Lower lobe of right lung (tissue), 2 donors: ENCODE data around the gene GTPBP3. TPM values are rescaled to one million over a fixed set of nuclear protein-coding genes. Genes with fewer than 3 reads are reported as not detected.
A peak's percentile ranks its signal among the peaks of the same experiment; 100 is the strongest.

ENCODE experiments used
- ATAC-seq, 2 donors: fragments of 200-7000 bp; cut with Tn5 transposase; one replicate each; pipeline ENCODE4 v1.9.1; 2020 to 2022; ENCODE audit warnings: mild to moderate bottlenecking in 2 of 2, moderate library complexity in 2 of 2
- DNase-seq: peaks from one replicate; pipeline ENCODE4 v3.0.0-alpha.2; 2020
- H3K27ac ChIP-seq: fragments of 200-600 bp; one replicate; pipeline ENCODE4 v1.8.0; 2022
- H3K27me3 ChIP-seq: fragments of 200-600 bp; one replicate; pipeline ENCODE4 v1.8.0; 2022; ENCODE audit warnings: low read depth
- H3K36me3 ChIP-seq: fragments of 200-600 bp; one replicate; pipeline ENCODE4 v1.8.0; 2022; ENCODE audit warnings: mild to moderate bottlenecking
- H3K4me1 ChIP-seq: fragments of 200-600 bp; one replicate; pipeline ENCODE4 v1.8.0; 2022
- H3K4me3 ChIP-seq: fragments of 200-600 bp; one replicate; pipeline ENCODE4 v1.8.0; 2022; ENCODE audit warnings: mild to moderate bottlenecking
- H3K9me3 ChIP-seq: fragments of 200-600 bp; one replicate; pipeline ENCODE4 v1.8.0; 2022
- CTCF ChIP-seq: fragments of 200-600 bp; IDR thresholded peaks from one replicate; pipeline ENCODE4 v1.8.0; 2022; ENCODE audit warnings: antibody characterized with exemption, mild to moderate bottlenecking
- intact Hi-C: fragments of 100-400 bp; cut with DNase I; formaldehyde crosslinking; loops from one replicate; pipeline ENCODE4 v1.11.0; 2022
- total RNA-seq: library from RNA; stranded (reverse); fragmentation: NEBNext Ultra II Directional; extraction: Animal tissue kit (Norgen Biotek cat#: 25700); gene quantifications from one replicate; pipeline ENCODE4 v1.2.1, GENCODE V29; 2021
- donor health status: DM: no; HTN: yes; CAD: no; lungs with severe emphysema.

Gene GTPBP3
- total RNA-seq, 1 donor from 2014 or later, result 21.0 TPM

GRCh38 chr19:17311455-17312188, 25.7 kb upstream of the GTPBP3 start:
- no peak overlapping the region for H3K27ac ChIP-seq

GRCh38 chr19:17312189-17313113, 24.9 kb upstream of the GTPBP3 start:
- Histone ChIP-seq H3K4me1 (peaks cover 26% of the 10 kb centered on the region), H3K4me3 (no peak overlapping the region), H3K9me3 (no peaks in the 10 kb centered on the region), H3K27me3 (no peaks in the 10 kb centered on the region), H3K27ac (no peak overlapping the region), H3K36me3 (peaks cover 34% of the 10 kb centered on the region)
- no peak for DNase-seq
- ATAC-seq, result no peak
- intact Hi-C loops, result no loop called here
- TF ChIP-seq CTCF, result no peak

More at GRCh38 chr19:17311455-17312188, 25.7 kb upstream of the GTPBP3 start:
- no peak overlapping the region for H3K4me3 ChIP-seq
- peaks cover 30% of the 10 kb centered on the region for H3K36me3 ChIP-seq
- no peaks in the 10 kb centered on the region for H3K27me3 ChIP-seq
- H3K4me1 ChIP-seq, result peaks cover 32% of the 10 kb centered on the region
- TF ChIP-seq CTCF, result no peak
- intact Hi-C loops, result no loop called here
- ATAC-seq (peak; percentile 12 to 19), DNase-seq (no peak)
- H3K9me3 ChIP-seq, result no peaks in the 10 kb centered on the region

GRCh38 chr19:17314007-17314593, 23.3 kb upstream of the GTPBP3 start:
- H3K36me3 ChIP-seq, result peaks cover 38% of the 10 kb centered on the region
- peaks cover 26% of the 10 kb centered on the region for H3K4me1 ChIP-seq
- TF ChIP-seq CTCF, result no peak
- H3K27me3 ChIP-seq, result no peaks in the 10 kb centered on the region
- DNase-seq, result no peak
- H3K4me3 ChIP-seq, result no peak overlapping the region
- H3K9me3 ChIP-seq, result no peaks in the 10 kb centered on the region
- ATAC-seq, result no peak
- no peak overlapping the region for H3K27ac ChIP-seq
- intact Hi-C loops, result no loop called here

GRCh38 chr19:17318966-17319365, 18.4 kb upstream of the GTPBP3 start:
- no peaks in the 10 kb centered on the region for H3K27me3 ChIP-seq

More at GRCh38 chr19:17318966-17319365, 18.4 kb upstream of the GTPBP3 start:
- DNase-seq (no peak), ATAC-seq (no peak)
- H3K27ac ChIP-seq, result no peak overlapping the region
- H3K36me3 ChIP-seq, result peaks cover 59% of the 10 kb centered on the region
- intact Hi-C loops, result no loop called here
- H3K4me1 ChIP-seq, result no peaks in the 10 kb centered on the region
- H3K4me3 ChIP-seq, result no peak overlapping the region
- H3K9me3 ChIP-seq, result no peaks in the 10 kb centered on the region
- TF ChIP-seq CTCF, result no peak
